GM21825 (cell line): ENCODE data around the gene STX19.

Source experiments
- ATAC-seq: cut with Tn5 transposase; IDR thresholded peaks from one replicate; pipeline ENCODE4 v1.9.1; 2021; ENCODE audit warnings: mild to moderate bottlenecking, moderate library complexity; ENCODE audit not compliant: unreplicated experiment

STX19 gene

DNA sequence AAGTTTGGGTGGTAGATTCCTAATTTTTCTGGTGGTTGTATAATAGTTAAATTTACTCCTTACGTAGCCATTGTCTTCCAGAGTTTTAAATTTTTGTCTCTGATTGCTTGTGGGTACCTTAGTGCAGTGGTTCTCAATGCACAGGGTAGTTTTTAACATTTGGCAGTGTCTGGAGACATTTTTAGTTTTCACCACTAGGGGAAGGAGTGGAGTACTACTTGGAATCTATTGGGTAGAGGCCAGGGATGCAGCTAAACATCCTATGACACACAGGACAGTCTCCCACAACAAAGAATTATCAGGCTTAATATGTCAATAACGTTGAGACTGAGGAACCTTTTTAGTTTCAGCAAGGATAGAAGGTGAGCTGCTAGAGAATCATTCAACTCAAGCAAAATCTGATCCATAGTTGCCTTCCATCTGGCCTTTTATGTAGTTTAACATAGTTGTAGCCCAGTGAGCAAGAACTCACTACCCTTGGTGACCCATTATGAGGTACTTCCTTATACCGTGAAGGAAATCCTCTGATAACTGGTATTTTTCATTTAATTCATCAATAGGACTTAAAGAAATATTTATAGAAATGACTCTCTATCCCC lies 8.6 kb upstream of the STX19 start:
- ATAC-seq = no peak

DNA sequence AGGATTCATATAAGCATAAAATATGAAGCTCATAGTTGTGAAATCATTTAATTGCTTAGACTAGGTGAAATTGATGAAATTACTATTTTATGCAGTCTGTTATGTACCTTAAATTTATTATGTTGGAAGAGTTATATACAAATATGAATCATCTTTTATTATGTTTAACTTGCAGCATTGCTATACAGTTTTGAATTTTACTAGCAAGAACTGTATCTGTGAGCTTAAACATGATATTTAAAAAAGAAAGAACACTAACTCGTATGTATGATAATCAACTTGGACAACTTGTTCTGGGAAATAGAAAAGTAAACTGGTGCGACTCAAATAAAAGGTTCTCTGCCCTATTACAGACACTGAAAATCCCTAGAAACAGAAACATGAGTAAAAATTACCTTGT lies 1.8 kb downstream of the STX19 start:
- no peak for ATAC-seq

DNA sequence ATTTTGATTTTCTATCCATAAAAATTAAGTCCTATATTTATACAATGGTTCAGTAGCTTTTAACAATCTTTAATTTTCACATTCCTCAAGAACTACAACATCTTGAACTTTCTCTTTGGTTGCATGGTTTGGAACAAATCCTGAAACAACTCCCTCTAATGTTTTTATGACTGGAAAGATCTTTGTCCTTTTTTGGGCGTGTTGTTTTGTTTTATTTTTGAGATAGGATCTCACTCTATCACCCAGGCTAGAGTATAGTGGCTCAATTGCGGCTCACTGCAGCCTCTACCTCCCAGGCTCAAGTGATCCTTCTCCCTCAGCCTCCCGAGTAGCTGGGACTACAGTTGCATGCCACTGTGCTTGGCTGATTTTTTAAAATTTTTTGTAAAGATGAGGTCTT lies 4.0 kb downstream of the STX19 start:
- no peak for ATAC-seq

DNA sequence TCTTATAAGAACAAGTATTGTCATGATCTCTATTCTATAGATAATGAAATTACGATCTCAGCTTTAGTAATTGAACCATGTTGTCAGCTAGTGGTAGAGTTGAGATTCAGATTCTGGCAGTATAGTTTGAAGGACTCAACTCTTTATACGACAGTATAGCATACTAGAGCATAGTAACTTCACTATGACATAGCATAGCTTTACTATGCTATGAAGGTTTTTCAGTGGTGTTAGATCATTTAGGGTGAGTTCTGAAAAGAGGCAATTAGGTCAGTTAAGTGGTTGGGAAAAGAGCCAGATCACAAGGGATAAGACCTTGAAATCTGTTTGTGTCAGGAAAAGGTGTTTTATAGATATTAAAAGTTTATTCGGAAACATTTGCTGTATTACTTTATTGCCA lies 8.1 kb downstream of the STX19 start:
- ATAC-seq = no peak

DNA sequence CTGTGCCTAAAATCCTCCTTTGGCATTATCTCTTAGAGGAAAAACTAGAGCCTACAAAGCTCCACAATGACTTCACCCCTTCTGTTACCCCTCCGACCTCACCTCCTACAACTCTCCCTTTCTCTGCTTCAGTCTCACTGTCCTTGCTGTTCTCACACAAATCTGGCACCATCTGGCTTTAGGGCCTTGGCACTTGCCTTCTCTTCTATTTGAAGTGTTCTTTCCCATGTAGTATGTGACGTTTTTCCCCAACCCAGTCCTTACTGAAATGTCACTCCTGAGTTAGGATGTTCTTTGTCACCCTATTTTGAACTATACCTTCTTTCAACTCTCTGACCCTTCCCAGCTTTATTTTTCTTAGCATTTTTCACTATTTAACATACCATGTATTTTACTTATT lies 8.7 kb downstream of the STX19 start:
- ATAC-seq = no peak

DNA sequence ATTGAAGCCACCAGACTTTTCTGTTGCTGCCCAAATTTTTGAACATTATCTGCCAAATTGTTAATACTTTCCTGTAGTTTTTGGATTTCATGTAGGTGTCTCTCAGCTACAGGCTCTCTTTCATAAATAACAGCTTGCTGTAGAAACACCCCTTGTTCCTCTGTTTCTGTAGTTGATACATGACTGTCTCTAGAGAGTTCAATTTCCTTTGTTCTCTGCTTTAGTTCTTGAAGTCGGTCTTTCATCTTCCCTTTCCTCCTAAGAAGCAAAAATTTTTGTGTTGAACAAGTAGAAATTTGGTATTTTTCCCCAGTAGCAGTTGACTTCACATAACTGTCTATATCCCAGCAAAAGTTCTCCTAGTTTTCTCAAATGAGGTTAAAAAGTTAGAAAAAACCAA lies 13.4 kb downstream of the STX19 start:
- ATAC-seq = no peak

DNA sequence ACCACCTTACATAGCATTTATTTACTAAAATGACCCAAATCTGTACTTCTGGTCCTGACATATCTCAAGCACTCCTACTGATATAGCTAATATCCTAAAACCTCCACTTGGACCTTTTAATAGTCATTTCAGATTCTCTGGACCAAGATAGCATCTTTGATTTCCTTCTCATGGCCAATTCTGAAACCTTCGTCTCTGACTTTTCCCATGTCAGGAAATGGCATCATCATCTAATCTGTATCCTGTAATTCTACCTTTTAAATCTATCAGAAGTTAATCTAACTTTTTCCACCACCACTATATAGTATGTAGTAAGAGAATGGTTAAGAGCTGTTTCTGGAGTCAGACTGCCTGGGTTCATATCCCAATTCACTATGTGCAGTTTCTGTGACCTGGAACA lies 16.2 kb downstream of the STX19 start:
- ATAC-seq = no peak

DNA sequence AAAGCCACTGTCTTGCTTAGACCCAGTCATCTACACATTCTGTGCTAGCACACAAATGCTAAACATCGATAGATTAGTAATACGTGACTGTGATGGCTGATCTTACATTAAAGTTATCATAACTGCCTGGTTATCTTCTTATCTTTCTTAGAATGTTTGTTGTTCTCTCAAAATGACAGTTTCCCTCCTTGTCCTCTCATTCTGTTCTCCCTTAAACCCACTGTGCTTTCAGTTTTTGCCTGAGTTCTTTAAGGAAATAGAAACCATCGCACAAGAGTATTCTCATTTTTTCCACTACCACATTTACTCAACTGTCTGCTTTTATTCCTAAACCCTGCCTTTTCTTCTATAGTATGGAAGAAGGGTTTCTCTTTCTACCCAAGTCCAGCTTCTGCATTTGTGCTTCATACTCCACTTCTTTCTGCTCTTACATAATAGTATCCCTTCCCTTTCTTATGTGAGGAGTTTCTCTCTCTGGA lies 17.1 kb downstream of the STX19 start:
- ATAC-seq = no peak

DNA sequence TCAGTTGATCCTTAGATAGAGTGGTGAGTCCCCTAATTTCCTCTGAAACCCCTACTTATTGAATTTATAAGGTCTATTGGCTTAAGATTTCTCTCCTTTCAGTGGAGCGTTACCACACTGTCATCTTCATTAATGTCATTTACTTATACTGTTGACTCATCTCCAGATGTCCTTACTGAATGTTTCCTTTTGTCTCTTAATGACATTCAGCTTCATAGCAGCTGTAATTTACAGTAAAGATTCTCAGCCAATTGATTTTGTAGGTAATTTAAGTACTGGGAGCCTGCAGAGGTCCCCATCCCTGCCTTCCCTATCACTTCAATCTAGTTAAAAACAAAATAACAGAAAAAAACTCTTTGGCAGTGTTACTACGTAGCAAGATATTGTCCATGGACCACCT lies 18.8 kb downstream of the STX19 start:
- no peak for ATAC-seq

DNA sequence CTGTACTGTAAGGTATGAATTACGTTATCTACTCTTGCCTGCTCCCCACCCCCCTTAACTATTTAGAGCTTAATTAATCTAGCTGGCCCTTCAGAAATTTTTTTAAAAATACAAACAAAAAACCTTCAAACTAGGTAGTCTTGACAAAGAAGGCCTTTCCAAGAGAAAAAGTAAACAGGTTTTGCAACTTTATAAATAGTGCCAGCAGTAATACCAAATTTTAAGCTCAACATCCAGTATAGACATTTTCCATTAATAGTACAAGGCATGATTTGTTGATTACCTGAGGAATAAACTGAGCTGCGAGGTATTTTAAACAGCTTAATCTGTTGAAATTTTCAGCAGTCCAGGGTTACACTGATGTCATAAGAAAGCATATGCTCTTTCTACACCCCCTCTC lies 20.1 kb downstream of the STX19 start:
- ATAC-seq = no peak

DNA sequence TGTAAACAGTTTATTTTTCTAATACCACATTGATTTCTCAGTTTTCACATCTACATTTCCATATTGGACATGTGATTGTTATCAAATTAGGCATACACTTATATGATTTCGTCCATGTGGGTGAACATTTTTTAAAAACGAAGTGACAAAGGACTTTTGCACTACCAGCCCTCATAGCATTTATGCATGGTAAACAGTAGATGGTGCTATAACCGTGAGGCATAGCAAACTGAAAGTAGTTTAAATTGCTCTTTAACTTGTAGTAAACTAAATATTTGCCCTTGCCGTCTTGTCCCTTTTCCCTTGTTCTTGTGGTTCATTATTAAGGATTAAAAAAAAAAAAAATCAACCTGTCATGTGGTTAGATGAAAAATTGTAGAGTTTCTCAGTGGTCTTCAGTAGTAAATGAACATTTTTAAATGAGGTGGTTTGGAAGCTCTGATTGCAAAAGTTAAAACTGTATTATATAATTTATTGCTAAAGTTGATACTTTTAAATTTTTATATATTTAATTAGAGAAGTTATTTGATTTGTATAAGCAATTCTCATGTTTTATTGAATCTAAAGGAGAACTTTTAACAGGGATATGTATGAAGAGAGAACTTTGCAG lies 24.0 kb downstream of the STX19 start:
- peak; percentile 91 for ATAC-seq

DNA sequence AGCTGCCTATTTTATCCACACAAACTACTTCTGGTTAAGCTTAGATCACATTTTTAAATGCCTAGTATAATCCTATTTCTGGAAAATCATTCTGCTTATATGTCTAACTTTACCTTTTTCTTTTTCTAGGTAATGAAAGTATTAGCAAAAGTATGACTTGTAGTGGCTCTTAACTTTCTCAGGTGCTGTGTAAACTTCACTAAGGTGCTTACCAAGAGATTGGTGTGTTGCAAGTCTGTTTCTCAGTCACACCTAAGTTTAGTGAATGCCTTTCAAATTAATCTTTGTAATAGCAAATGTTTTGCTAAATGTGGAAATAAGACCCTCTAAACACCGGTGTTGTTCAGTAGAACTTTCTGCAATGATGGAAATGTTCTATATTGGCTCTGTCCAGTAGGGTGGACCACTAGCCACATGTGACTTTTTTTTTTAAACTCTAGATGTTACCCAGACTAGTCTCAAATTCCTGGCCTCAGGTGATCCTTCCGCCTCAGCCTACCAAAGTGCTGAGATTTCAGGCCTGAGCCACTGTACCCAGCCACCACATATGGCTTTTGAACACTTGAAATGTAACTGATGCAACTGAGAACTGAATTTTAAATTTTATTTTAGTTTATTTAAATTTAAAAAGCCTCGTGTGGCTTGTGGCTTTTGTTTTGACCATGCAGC lies 26.4 kb downstream of the STX19 start:
- ATAC-seq = no peak

DNA sequence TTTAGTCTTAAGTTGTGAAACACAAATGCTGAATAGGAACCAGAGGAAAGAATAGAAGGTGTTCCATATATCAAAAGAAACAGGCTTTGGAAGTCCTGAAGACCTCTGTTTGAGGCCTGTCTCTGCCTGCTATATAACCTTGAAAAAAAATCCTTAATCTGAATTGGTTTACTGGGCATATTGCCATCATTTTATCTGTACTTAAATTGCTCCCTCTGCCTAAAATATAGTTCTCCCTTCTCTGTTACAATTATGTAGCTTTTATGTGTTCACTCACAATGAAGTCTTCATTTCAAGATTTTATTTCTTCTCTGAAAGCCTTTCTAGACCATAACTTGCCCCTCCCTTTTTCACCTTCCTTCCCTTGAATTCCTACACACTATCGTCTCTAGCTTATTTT lies 27.2 kb downstream of the STX19 start:
- ATAC-seq = no peak

DNA sequence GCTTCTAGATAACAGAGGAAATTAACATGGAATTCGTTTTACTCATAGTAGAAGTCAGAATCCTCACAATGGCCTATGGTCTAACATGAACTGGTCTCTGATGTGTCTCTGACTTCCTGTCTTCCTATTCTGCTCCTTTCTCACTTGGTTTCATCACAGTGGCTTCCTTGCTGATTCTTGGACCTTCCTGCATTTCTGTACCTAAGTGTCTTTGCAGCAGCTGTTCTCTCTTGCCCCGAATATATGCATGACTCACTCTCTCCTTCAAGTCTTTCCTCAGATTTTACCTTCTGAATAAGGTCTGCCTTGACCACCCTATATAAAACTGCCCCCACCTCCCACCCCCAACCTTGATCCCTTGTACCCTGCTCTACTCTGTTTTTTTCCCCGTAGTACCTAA lies 34.3 kb downstream of the STX19 start:
- no peak for ATAC-seq

DNA sequence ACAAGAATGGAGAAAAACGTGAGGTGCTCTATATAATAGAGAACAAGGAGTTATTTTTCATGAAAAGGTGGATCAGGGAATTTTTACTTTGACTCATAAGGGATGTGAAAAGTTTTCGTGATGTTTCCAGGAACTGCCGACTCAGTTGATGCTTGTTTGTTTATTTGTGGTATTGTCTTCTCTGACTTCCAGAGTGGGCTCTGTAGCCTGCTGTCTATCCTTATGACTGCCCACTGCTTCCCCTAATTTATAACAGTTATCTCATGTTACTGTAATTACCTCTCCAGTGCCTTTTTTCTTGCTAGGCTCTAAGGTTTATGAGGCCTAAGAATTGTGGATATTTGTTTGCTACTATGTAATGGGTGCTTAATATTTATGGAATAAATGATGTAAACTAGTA lies 36.2 kb downstream of the STX19 start:
- ATAC-seq = no peak

DNA sequence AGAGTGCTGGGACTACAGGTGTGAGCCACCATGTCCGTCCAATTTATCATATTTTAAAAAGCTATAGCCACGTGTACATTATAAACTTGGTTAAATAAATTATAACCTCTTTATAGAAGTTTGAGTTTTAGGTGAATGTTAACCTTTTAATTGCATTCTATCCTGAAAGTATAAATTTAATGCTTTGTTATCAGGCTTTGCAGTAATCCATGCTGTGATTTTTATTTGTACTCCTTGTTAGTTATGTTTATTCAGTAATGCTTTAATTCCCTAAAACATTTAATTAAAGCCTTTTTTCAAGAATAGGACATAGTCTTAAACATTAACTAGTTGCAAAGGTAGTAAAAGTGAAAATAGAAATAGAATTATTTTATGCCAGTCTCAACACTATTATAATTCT lies 36.8 kb downstream of the STX19 start:
- no peak for ATAC-seq

DNA sequence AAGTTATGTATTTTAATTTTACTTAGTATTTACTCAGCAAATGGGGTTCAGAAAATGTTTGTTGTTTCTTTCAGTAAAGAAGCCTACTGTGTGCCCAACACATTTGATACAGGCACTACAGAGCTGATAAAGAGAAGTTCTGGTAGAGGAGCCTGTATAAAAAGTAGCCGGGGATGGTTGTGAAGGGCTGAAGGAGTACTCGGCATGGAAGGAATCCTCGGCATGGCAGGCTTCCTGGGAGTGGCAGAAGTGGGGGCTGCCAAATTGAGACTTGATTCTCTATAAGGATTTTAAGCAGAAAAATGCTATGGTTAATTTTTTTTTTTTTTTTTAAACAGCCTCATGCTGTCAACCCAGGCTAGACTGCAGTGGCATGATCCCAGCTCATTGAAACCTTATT lies 39.2 kb downstream of the STX19 start:
- no peak for ATAC-seq

DNA sequence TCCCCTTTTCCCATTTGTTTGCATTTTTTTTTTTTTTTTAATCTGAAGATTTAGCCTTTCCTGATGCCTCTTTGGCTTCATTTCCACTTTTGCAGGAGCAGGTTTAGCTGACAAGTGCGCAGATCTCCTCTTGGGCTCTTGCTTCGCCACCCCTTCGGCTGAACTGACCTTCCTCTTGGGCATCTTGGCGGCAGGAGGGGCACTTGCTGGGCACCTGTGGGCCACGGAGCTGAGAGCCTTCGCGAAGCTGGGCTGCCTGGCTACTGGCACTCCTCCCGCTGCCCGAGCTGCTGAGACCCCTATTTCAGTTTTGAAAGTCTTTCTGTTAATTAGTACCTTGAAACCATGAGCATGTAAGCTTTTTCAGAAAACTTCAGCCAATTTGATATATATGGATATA lies 39.6 kb downstream of the STX19 start:
- ATAC-seq = no peak

DNA sequence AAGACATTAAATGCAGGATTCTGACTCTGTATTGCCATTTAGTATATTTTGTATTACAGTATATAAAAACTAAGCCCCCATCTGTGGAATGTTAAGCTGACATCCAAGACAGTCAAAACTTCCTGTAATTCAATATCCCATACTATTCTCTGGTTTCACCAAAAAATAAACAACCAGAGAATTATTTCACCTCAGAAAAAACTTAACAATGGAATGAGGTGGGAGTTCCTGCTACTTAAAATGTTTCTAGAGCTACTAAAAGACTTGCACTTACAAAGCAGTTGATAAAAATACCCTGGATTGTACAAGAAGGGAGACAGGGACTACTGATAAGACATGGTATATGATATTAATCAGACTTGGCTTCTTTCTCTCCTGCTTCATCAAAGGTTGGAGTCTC lies 40.1 kb downstream of the STX19 start:
- ATAC-seq = no peak

DNA sequence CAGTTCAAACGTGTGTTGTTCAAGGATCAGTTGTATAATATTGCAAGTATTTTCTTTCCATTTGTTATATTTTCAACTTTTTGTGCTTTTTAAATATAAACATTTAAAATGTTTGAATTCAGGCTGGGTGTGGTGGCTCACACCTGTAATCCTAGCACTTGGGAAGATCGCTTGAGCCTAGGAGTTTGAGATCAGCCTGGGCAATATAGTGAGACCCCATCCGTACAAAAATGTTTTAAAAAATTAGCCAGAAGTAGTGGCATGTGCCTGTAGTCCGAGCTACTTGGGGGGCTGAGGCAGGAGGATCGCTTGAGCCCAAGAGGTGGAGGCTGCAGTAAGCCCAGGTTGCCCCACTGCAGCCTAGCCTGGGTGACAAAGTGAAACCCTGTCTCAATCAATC lies 43.8 kb downstream of the STX19 start:
- no peak for ATAC-seq

DNA sequence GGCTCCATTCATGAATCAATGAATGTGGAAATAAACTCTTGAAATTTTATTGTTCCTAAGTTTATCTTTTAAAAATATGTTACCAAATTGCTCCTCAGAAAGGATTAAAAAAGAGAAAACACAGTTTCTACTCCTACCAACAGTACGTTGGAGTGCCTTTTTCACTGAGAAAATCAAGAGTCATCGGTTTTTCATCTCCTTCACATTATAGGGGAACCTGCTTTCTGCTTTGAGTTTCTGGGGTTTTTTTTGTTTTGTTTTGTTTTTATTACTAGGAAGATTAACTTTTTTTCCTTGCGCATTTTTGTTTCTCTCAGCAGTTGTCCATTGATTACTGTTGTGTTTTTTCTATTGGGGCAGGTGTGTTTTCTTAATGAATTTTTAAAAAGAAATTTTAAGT lies 45.0 kb downstream of the STX19 start:
- ATAC-seq = no peak

DNA sequence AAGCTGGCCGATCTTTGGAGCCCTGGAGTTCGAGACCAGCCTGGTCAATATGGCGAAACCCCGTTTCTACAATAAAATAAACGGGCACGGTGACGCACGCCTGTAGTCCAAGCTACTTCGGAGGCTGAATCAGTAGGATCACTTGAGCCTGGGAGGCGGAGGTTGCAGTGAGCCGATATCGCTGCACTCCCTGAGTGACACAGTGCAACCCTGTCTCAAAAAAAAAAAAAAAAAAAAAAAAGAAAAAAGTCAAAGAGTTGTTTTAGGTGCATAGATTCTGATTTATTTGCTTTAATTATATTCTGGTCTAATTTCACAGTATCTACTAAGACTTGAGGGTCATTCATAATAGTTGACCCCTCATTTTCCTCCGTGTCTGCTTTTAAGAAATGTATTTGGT lies 46.7 kb downstream of the STX19 start:
- no peak for ATAC-seq
